Hematopoietic multipotent progenitor cell treated with erythropoietin and hydrocortisone succinate and interleukin-3 and kit ligand, for 6 days (in vitro differentiated cells): ENCODE results near the gene PXN.
"Not testable (repeated sequence)": the region's sequence is repeated elsewhere in the genome, so short reads cannot be mapped to it uniquely, and the experiment has no call there.

Experiments
- DNase-seq: peaks from one replicate; pipeline ENCODE4 v3.0.0-alpha.2; 2015

PXN gene

DNA sequence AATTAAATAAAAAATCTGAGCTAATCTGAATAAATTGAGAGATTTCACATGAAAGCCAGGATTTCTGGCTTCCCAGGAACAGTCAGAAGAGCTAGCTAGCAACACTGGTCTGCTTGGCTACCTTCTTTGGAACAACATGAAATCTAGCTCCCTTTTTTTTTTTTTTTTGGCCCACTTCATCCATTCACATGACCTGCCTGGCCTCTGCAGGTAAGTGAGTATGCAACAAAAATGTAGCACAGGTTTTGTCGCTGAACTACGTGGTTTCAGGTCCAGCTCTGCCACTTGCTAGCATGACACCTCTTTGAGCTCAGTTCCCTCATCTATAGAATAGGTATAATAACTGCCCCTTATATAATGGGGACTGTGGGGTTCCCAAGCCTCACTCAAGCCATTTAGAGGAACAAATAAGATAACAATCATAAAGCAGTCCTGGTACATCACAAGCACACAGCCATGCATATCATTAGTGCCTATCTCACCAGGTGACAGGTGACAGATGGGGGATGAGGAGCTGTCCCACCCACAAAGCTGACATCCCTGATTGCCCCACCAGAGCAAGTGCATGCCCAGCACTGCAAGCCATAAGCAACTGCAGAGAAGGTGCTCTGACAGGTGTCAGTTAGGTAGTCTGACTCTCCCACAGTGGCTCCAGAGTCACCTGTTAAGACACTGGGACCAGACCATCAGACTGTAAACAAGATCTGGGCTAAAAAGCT is 25.6 kb downstream of the PXN start:
- no peak for DNase-seq

DNA sequence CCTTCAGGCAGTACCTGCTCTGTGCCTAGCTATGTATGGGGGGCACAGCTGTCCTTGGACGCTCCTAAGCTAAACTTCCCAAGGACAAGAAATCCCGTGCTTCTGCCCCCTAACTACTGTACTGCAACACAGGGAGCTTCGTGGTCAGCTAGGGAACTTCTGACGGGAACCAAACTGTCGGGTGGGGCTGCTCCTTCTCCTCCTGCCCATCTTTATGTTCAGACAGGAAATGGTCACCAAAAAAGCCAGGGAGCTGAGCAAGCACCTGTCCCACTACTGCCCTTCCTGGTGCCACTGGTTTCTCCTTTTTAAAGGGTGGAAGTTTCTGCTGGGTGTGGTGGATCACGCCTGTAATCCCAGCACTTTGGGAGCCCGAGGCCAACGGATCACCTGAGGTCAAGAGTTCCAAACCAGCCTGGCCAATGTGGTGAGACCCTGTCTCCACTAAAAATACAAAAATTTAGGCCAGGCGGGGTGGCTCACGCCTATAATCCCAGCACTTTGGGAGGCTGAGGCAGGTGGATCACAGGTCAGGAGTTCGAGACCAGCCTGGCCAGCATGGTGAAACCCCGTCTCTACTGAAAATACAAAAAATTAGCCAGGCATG is 26.6 kb downstream of the PXN start:
- no peak for DNase-seq

DNA sequence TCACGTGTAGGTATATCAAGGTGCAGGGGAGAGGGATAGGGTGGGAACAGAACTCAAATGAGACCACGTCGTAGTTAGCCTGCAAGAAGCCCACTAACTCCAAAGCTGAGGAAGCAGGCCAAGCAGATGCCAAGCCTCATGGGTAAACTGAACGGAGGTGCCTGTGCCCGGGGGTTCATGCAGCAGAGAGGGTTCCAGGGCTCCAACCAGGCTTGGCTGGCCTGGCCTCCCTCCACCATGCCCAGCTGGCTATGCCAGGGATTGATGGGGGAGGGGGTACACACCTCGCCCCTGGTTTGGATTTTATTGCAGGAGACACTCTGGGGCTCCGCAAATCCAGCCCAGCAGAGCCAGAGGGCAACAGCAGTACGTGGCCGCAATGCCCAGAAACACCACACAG is 27.3 kb downstream of the PXN start:
- DNase-seq, result no peak

DNA sequence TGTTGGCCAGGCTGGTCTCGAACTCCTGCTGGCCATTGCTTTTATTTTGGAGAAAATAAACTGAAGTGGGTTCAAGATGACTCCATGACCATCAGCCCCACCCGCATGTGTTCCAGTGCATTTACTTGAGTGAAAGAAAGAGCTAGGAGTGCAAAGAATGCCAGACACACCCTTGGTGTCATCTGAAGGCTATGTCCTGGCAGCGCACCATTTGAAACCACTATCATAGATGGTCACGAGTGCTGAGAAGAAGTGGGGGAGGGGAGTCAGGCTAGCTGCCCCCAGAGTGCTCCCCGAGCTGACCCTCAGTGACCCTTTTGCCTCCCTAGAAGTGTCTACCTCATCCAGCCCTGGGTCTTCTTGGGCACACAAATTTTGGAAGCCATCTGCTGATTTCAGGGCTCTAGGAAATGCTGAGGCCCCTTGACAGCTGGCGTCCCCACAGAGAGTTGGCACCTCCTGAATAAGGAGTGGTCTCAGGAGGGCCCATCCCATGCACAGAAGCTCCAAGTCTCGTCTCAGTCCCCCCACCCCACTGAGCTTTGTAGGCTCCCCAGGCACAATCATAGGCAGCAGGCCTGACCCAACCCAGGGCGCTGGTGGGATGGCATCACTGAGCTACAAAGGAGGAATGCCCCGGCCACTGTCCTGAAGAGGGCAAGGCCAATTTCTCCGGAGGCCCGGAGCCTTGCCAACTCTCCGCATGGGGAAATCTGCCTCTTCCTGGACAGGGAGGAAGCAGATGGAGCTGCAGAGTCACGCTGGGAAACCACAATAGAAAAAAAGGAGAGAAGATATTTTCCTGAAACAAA is 28.0 kb downstream of the PXN start:
- peak; percentile 47 for DNase-seq

DNA sequence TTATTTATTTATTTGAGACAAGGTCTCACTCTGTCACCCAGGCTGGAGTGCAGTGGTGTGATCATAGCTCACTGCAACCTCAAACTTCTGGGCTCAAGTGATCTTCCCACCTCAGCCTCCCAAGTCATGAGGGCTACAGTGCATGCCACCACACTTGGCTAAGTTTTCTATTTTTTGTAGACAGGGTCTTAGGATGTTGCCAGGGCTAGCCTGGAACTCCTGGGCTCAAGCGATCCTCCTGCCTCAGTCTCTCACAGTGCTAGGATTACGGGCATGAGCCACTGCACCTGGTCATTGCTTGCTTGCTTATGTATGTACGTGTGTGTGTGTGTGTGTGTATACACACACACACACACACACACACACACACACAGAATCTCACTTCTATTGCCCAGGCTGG is 28.7 kb downstream of the PXN start:
- not testable (repeated sequence) for DNase-seq

DNA sequence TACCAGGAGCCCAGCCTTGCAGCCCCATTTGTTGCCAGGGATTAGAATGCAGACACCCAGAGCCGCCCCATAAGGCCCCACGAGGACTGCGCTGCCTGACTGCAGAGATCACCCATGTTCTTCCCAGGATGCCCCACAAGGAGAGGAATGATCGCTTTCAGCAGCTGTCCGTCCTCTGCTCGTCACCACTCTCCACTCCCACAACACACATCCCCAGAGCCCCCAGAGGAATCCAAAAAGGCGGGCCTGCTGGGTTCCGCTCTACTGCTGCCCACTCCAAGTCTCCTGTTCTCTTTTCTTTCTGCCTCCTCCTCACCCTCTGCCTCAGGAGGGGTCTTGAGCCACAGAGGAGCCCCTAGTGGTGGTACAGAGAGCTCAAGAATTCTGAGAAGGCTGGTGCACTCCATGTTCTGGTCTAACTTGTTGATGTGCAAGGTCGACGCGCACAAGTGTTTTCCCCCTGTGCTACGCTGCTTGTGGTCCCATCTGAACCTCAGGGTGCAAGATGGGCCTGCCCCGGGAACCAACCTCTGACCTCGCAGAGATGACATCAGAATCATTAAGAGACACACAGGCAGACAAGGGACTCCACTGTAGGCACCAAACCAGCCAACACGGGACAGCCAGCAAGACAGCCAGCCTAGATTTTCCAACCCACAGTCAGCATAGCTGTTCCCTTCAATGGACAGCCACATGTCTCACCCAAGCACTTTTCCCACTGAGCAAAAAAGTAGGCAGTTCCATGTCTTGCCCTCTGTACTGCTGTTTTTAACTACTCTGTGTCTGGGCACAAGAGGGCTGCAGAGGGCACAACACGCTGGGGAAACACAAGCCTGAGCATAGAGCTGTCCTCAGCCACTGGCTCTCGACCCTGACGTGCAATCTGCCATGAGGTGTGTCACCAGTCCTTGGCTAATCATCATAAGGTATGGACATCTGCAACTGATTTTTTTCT is 29.9 kb downstream of the PXN start:
- peak; percentile 27 for DNase-seq

DNA sequence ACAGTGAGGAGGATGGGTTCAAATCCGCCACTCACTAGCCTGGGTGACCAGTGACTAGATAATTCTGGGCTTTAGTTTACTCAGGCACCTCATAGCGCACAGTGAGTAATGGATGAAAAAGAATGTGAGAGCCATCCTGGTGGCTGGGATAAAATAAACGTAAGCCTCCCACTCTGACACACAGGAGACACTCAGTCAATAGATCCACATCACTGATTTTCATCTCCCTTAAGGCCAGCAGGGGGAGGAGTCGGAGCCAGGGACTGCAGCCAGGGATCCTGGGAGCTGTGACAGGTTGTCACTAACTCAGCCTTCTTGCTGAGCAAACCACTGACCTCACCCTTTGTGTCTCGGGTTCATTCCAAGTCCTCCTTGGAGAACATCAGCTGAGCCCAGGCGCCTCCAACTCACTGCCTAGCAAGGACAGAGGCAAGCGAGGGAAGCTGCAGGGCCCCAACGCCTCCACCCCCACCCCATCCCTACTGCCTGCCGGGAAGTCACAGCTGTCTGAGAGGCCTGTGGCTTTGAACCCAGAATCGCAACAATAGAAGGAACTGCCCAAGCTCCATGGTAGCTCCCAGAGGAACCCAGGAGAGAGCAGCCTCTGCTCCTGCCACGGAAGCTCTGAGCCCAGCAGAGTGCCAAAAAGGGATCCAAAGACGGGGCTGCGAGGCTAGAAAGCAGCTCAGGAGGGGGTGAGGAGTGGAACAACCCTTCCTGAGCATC is 30.7 kb downstream of the PXN start:
- DNase-seq, result peak; percentile 26

DNA sequence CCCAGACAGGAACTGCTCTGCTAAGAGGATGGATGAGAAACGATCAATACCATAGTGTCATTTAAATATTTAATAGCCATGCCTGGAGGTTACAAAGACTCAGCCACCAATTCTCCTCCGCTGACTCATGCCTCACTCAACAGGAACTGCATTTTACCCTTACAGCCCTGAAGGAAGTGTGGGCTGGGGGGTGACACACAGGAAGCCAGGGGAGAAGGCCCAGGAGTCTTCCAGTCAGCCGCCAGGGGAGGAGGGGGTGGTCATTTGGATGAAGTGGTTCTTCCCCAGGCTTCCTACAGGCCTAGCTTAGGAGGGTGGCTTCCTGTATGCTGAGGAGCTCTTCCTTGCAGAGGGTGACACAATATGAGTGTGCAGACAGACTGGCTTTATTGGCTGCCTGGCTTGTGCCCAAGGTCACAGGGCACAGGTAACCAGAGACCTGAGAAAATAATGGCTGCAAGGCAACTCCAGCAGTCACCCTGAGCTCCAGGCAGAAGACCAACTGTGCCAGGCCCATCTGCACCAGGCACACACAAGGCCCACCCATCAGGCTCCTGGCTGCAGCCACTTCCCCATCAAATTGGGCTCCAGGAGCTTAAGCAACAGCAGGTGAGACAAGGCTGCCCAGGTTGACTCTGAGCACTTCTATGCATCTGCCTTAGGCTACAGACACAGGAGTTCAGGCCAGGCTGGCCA is 34.1 kb downstream of the PXN start:
- DNase-seq, result peak; percentile 54

DNA sequence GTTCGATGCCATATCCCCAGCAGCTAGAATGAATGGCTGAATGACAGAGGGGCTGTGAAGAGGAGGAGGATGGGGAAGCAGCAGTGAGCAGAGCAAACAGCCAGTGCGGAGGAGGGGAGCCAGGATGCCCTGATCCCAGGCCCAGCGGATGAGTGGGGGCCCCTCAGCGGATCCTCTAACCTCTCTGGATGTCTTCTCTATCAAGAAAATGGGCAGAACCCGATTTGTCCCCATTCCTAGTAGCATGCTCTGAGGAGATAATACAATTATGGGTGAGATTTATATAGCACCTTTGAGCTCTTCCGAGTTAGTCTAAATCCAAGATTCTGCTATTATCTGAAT is 34.6 kb downstream of the PXN start:
- DNase-seq, result no peak

DNA sequence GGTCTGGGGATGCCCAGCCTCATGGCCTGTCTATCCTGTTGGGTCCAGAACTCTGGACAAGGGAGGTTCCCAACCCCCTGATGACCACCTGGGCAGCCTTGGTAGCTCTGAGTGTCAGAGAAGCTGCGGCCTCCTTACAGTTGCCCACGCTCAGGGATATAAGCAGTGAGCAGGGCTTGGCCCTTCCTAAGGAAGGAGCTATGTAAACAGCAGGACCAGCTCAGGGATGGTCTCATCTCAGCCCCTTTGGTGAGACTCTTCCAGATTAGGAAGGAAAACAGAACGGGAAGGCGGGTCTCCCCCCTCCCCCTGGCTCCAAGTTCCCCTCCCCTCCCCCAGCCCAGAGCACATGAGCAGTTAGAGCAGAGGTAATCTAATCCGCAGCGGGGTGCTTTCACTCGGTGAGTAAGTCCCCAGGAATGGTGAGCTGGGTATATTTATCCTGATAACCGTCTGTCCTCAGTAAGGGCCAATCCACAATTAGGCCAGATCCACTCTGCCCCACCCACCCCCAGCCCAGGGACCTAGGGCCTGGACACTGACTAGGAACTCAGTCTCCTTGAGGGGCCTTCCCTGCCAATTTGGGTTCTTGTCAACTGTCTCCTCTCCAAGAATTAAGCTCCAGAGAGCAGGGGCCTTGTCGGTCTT is 35.1 kb downstream of the PXN start:
- peak; percentile 30 for DNase-seq

DNA sequence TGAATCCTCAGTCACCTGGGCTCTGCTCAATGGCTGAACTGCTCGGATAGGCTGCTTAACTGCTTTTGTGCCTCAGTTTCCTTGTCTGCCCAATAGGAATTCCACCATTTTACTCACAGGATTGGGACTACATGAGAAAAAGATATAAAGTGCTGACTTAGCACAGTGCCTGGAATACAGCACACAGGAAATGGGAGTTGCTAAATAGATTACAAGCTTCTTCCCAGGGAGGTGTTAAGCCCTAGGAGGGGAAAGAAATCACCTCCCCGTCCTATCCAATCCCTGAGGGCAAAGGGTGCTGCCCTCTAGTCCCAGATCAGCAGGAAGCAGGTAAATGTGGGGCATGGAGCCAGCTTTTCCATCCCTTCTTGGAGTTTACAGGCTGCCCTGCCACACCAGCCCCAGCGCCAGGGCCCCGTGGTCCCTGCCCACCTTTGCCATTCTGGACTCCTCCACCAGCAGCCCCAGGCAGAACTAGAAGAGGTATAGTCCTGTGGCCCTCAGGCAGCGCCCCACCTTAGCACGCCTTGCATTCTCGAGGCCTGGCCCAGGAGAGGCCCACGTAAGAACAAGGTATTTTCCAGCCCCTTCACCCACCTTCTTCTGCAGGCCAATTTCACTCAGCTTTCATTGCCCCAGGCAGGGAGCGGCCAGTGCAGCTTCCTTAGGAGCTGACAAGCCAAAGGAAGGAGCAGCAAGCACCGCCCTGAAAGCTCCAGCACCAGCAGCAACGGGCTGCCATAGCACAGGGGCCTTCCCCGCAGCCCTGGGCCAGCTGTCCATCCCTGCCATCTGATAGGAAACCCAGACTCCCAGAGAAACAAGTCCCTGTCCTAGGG is 35.8 kb downstream of the PXN start:
- DNase-seq, result no peak

DNA sequence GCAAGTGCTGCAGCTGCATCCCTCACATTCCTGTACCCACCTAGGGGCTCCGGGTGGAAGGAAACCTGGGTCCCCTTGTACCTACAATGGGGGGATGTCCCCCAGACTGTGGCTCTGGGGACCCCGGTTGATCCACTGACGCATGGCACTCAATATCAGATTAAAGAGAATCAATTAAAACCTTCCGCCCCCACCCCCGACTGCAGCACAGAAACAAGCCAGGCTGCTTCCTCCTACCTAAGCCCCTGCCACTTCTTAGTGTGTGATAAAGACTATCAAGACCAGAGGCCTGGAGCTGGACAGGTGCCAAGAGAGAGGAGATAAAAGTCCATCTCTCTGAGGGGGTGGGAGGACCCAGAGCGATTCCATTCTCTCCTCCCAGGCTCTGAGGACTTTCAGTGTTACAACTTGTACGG is 36.5 kb downstream of the PXN start:
- peak; percentile 86 for DNase-seq

DNA sequence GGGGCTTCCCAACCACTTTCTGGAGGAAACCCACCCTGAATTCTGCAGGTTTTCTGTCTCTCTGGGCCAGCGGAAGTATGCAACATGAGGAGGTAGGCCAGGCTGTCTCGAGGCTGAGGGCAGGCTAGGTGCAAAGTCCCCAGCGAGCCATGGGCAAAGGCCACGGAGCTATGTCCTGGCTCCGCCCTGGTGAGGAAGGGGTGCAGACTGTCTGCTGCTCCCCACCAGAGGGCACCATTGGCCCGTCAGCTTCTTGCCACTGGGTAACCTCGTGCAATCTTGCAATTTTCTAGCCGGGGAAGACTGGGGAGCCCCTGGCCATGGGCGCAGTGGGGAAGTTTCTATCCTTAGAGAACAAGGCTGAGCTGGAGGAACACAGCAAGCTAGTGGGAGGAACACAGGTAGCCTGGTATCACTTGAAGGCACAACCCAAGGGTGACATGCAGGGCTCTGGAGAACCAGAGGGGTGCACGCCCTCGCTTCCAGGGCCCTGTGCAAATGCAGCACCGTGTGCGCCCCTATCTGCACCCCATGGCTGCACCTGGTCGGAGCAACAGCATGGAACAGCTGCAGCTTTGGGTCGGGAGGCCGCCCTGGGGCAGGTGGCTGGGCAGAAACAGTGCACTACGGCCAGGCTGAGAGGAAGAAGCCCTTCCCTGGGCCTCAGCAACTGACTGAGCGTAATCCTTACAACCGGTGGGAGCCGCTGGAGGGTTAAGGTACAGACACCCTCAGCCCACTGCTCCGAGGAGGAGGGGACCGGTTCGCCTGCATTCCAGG is 37.0 kb downstream of the PXN start:
- peak; percentile 91 for DNase-seq

DNA sequence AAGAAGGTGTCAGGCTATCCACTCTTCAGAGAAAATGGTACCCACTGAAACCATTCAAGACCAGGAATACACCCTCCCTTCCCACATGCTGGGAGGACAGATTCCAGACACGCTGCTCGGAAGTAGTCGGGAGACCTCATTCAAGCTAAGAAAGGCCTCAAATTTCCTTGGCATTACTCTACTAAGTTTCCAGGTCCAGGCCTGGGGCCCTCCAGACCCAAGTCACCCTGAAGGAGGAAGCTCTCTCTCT is 37.6 kb downstream of the PXN start:
- DNase-seq, result no peak

DNA sequence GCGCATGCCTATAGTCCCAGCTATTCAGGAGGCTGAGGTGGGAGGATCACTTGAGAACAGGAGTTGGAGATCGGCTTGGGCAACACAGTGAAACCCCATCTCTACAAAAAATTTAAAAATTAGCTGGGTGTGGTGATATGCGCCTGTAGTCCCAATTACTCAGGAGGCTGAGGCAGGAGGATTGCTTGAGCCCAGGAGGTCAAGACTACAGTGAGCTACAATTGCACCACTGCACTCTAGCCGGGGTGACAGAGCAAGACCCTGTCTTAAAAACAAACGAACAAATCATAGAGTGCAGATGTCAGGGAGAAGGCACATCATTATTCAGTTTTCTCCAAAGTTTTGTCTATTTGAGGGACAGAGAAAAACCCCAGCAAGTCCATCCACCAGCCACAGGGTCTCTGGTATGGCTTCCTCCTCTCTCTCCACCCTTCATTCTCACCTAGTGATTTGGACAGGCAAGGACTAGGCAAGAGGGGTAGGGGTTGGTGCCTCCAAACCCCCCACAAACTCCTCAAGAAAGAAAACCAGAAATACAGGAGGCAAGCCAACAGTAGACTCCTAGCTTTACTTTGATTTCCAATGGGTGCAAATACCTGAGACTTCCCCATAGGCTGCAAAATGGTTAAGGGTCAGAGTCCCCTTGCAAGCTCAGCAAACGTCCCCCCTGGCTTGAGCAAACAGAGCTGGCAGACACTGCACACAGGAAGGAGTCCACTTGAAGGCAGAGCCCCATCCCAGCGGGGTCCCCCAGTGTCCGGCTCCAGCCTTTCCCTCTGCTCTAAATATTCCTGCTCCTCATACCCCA is 38.1 kb downstream of the PXN start:
- DNase-seq, result no peak

DNA sequence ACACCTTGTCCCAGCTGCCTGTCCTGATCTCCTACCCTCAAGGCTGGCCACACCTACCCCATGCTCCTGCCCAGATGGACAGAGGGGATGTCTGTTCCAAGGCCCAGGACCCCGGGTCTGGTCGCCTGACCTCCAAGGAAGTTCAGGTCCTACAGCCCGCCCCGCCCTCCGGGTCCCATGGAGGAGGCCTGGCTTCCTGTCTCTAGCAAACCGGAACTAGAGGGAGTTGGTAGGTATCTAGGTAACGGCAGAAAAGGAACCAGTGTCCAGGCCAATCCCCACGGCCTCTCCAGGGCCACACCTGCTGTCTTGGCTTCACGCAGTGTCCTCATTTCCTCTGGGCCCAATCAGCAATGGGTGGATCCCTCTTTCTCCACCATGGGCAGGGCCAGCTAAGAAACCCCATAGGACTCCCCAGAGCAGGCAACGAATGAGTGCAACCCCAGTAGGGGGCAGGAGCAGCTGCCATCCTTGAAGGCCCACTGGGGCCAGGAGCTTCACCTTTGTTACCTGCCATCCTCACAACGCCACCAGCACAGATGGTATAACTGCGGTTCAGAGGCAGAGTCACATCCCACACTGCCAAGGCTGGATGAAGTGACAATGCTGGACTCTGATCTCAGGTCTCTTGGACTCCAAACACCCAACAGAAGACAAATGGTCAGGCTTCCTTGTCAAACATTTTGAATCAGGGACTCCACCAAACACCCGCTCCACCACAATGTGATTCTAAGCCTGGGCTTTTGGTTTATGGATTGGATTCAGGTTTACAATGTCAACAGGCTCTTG is 39.5 kb downstream of the PXN start:
- DNase-seq, result peak; percentile 75

DNA sequence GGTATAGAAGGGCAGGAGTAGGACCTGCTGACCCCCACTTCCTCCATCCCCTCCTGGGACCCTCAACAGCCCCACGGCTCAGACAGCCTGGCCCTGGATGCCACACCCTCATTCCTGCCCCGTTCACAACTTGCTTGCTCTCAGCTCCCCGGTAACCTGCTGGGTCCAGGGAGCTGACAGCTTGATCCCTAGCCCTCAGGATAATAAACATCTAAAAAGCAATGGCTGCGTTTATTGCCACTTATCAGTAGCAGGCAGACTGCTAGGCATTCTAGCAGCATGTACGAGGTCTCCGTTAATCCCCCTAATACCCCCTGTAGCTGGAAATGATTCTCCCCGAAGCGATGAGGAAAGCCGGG is 40.4 kb downstream of the PXN start:
- peak; percentile 36 for DNase-seq
